HG03571 (cell line): ENCODE results near the gene RAET1E.
"Not testable (repeated sequence)": the region's sequence is repeated elsewhere in the genome, so short reads cannot be mapped to it uniquely, and the experiment has no call there.

Experiments used
- ATAC-seq: cut with Tn5 transposase; IDR thresholded peaks from one replicate; pipeline ENCODE4 v1.9.1; 2021; ENCODE audit not compliant: unreplicated experiment

RAET1E gene

DNA sequence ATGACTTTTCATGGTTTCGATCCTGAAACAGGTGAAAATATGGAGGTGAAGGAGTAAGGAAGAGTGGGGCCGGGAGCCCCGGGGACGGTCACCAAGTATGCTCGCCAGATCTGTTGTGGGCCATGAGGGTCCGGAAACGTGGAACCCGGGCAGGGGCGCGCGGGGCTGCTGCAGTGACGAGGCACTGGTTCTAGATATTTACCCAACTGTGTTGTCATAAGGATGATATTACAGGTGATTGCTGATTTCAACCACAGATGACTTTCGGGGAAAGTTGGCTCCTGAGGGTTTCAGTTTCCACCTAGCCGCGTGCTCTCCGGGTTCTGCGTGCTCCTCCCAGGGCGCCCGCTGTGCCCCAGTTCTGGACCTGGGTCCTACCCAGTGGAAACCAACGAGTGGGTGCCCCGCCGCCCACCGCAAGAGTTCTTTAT lies 12.8 kb upstream of the RAET1E start:
- no peak for ATAC-seq

DNA sequence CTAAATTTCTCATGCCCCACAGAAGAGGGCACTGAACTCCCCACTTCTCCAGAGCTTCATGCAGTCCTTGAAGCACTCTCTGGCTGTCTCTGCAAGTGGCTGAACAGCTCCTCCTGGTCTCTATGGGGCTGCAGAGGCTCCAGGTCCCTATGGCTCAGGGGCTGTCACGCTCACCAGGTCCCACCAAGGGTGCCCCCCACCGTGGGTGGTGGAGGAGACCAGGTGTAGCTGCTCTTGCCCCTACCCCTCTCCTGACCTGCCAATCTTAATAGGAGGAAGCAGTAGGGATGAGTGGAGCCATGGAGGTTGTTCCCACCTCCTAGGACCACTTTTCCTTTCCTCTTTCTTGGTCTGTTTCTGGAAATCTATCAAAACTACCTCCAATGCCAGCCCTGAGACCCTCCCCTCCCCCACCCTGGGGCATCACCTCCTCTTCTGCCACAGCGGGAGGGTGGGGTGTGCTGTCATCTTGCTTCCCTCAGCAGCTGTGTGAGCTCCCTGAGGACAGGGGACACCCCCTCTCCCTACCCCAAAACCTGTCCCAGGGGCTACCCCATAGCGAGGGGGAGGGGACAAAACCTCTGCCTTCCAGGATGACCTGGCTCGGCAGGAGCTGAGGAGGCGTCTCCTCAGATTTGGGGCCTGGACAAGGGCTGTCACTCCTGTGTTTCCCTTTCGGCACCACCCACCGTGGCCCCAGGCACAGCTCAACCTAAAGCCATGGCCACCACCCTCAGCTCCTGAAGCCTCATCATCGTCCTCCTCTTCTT lies 12.0 kb upstream of the RAET1E start:
- ATAC-seq: no peak

DNA sequence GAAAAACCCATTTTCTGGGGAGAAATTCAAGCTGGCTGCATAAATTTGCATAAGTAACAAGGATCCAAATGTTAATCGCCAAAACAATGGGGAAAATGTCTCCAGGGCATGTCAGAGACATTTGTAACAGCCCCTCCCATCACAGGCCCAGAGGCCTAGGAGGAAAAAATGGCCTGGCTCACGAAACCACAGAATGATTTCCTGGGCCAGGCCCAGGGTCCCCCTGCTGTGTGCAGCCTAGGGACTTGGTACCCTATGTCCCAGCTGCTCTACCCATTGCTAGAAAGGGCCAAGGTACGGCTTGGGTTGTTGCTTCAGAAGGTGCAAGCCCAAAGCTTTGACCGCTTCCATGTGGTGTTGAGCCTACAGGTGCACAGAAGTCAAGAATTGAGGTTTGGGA lies 10.6 kb upstream of the RAET1E start:
- not testable (repeated sequence) for ATAC-seq

DNA sequence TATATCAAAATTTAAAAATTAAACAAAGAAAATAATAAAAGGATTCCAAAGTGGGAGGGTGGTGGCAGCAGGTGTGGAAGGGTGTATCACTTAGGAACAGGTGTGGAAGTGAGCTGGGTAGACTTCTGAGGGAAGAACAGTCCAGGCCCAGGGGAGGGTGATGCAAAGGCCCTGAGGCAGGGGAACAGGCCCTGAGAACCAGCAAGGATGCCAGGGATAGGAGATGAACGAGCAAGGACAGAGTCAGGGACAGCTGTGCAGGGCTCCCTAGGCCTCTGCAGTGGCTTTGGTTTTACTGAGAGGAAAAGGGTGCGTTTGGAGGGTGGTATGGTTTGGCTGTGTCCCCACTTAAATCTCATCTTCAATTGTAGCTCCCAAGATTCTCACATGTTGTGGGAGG lies 9.4 kb upstream of the RAET1E start:
- ATAC-seq: no peak

DNA sequence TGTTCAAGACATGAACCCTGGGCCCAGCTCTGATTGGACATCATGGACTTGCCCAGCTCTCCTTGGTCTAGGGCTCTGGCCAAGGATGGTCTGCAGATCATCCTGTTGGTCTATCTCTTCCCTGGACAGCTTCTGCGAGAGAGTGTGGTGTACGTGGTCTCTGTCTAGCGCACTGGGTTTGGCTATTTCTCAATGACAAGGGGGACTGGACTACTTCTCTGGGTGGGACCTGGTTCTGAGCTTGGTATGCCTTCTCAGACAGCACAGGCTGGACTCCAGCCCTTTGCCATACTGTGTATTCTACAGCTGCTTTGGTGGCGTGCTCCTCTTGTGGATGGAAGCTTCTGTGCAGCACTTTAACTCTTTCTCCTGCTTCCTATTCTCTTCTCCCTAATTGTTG lies 8.5 kb upstream of the RAET1E start:
- no peak for ATAC-seq

DNA sequence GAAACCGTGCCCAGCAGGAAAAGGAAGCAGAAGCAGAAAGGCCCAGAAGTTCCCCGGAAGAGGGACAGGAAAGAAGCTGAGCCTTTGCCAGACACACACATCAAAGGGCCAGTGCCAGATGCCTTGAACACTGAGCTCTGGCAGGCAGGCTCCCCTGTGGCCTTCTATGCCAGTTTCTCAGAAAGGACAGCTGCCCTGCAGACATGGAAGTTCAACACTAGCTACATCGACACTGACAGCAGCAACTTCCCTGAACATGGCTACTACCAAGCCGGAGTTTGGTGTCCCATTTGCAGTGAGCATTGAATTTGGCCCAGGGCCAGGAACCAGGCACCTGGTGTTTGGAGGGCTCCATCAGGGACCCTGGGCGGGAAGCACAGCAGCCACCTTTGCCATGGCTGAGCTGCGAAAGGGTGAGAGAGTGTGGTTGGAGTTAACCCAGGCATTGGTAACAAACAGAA lies 8.0 kb upstream of the RAET1E start:
- no peak for ATAC-seq

DNA sequence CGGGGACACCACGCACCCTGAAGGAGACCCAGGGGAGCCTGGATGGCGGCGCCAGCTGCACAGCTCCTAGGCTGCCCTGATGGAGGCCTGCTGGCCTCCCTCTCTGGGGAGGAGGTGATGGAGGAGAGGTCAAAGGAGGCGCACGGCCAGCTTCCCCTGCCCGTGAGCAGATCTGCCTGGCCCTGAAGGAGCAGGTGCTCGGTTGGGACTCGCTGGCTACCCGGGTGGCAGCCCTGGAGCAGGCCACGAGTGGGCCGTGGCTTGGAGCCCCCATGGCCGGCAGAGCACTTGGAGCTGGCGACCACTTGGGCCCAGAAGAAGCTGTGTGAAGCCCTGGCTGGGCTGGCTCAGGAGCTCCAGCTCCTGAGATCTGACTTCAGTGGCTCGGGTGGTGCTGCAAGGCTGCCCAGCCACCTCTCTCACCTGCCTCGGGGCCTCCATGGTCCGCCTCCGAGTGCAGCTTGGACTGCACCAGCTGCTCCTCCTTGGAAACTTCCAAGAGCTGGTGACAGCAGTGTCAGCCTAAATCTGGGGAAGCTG lies 7.5 kb upstream of the RAET1E start:
- ATAC-seq: no peak

DNA sequence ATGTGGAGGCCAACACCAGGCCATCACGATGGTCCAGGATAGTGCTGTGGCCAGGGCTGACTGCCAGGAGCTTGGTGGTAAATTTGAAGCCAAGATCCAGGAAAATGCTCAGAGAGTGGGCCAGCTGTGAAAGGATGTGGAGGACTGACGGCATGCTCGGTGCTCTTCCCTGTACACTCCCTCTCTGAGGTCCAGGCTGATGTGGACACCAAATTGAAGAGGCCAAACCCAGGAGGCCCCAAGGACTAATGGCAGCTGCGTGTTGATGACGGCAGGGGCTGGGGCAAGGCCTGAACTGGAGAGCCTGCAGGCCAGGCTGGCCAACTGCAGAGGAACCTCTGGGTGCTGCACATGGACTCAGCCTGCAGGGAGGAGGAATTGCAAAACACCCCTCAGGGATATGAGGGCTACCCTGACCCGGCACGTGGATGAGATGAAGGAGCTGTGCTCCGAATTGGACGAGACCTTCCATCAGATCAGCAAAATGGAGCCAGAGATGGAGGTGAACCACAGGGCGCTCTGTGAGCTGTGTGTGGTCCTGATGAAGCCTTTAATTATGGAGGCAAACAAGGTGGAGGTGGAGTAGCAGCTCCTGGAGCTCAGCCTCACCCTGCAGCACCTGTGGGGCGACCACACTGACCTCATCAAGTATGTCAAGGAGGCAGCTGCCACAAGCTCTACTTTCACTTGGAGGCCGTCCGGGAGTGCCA lies 6.9 kb upstream of the RAET1E start:
- no peak for ATAC-seq

DNA sequence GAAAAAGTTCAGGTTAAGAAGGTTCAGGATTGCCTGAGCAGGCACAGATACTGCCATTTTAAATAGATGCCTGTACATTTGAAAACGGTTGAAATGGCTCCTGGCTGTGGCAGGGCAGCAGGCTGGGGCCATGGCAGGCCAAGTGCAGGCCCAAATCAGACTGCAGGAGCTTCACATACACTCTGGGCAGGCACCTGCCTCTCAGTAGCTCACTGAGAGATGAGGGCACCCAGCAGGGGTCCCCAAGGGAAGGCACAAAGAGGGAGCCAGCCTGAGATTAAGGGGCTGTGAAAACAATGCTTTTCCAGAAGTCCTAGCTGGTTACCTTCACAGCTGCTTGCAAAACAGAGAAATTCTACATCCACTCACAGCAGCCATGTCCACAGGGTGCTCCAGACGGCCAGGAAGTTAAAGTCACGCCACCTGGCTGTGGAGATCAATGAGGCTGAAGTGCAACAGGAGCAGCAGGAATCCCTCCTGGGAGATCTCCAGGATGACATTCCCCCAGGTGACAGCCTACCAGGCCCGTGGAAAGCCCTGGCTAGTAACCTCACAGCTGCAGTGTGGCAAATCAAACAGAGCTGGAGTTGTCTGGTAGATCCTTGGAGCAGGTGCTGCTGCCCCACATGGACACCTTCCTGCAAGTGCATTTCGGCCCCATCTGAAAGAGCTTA lies 6.2 kb upstream of the RAET1E start:
- no peak for ATAC-seq

DNA sequence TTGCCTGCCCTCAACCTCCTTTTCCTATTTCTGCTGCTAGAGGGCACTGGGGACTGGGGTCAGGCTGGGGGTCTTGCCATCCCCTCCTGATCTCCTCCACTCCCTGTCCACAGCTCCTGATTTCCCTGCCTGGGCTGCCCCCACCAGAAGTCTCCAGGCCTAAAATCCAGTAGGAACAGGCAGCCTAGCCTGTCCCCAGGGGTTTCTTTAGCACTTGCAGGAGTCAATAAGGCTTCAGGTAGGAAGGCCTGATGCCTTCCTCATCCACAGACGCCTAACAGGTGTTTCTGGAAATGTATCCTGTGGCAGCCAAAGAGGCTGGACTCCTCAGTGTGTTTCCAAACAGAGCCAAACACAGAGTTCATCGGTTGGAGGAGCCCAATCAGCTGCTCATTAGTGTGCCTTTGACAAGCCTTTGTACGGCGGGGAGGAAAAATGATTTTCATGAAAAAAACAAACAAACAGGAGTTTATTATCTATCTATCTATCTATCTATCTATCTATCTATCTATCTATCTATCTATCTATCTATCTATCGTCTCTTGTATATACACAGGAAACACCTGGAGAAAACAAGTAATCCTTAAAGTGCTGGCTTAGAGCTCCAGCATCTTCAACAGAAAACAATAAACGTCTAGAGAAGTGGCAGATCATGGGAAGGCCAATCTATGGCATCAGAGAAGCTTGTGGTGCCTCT lies 3.7 kb upstream of the RAET1E start:
- no peak for ATAC-seq

DNA sequence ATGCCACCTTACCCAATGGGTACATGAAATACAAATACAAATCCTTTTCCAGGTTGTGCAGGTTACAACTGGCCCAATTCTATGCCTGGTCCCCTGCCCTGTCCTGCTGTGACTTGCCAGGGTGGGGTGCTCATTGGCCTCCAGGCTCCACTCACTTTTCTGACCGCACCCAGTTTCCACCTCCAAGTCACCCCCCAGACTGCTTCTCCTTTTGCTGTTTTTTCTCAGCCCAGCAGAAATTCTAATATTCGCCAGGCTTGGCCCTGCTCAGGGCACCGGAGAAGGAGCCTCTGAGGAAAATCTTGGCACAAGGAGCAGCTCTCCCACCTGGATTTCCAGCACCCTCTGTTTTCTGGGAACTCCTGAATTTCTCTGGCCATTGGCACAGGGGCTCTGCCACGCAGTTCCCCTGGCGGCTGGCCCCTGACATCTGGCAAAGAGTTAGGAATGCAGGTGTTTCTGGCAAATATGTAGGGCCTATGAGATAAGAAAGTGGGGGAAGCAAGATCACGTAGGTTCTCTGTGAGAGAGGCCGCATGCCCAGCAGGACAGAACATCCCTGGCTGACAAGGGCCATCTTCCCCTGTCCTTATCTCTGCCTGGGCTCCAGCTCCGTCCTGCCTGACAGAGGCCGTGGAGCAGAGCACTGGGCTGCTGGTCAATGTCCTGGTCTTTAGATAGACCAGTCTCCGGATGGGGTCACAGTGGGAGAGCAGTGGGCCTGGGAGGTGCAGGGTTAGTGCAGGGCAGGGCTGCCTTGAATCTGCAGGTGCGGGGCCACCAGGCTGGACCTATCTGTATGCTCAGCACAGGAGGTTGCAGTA lies 2.9 kb upstream of the RAET1E start:
- no peak for ATAC-seq

DNA sequence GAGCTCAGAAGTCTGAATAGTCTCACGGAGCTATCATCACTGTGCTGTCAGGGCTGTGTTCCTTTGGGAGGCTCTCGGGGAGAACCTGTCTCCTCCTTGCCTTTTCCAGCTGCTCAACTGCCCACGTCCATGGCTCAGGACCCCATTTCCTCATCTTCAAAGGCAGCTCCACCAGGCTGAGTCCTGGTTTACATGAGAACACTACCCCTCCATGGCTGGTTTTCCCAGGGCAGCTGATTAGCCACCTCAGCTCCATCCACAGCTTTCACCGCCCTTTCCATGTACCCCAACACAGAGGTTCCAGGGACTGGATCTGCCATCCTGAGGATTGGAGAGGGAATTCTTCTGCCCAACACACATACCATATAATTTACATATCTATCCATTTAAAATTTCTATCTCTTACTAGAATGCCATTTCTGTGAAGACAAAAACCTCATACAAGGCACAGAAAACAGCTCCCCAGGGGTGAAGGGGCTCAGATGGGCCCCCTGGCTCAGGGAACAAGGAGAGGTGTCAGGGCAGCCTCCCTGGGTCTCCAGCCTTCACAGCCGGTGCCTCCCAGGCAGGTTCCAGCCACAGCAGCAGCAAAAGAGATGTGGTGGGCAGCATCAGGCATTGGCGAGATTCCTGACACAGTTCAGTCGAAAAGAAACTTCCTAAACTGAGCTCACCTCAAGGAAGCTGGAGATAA lies 2.2 kb upstream of the RAET1E start:
- no peak for ATAC-seq

DNA sequence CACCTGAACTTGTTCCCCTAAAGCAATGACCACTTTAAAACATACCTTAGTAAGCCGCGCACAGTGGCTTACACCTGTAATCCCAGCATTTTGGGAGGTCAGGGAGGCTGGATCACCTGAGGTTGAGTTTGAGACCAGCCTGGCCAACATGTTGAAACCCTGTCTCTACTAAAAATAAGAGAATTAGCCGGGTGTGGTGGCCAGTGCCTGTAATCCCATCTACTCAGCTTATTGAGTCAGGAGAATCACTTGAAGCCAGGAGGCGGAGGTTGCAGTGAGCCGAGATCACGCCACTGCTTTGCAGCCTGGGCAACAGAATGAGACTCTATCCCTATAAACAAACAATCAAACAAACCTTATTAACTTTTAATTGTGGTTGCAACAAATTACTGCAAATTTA lies 1.6 kb upstream of the RAET1E start:
- ATAC-seq: no peak

DNA sequence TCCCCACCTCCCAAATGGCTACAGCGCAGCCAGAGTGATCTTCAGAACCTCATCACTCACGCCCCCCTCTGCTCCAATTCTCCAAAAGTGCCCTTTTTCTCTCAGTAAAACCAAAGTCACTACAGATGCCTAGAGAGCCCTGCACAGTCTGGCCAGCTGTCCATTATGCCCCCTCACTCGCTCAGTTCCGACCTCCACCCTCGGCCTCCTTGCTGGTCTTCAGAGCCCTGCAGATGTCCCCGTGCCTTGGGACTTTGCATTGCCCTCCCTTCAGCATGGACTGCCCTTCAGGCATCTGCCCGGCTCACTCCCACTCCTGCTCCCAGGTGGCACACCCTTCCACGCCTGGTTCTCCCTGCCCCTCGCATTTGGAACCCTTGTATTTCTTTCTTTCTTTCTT lies 1.1 kb upstream of the RAET1E start:
- no peak for ATAC-seq

DNA sequence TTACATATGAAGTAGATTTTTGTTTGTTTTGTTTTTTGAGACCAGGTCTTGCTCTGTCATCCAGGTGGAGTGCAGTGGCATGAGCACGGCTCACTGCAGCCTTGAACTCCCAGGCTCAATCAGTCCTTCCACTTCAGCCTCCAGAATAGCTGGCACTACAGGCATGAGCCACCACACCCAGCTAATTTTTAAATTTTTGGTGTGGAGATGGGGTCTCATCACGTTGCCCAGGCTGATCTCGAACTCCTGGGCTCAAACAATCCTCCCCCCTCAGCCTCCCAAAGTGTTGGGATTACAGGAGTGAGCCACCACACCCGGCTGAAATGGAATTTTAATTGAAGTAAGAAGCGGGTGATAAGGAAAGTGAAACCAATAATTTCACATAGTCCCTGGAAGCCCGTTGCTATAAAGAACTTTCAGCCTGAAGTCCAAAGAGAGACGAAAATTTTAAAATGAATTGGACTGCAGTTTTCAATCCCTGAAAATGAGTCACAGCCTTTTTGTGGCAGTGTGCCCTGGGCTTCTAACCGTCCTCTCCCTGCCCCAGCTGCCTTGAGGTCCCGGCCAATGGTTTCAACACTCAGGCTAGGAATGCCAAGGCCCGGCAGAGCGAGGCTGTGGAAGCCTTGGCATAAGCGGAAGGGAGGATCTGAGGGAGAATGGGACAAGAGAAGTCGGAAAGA lies 757 bp downstream of the RAET1E start:
- ATAC-seq: no peak

DNA sequence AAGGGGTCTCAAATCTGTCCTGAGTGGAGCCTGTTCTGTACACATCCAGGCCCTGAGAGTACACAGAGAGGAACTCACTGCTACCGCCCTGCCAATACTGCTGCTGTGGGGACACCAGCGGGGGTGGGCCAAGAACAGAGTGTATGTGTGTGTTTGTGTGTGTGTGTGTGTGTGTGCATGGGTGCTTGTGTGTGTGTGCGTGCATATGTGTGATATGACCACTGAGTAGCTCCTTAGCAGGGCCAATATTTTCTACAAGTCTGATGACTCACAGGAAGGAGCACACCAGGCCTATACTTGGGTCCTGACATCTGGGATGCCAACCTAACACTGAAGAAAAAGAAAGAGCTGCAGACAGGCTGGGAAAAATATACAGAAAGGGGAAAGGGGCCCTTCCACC lies 1.4 kb downstream of the RAET1E start:
- no peak for ATAC-seq

DNA sequence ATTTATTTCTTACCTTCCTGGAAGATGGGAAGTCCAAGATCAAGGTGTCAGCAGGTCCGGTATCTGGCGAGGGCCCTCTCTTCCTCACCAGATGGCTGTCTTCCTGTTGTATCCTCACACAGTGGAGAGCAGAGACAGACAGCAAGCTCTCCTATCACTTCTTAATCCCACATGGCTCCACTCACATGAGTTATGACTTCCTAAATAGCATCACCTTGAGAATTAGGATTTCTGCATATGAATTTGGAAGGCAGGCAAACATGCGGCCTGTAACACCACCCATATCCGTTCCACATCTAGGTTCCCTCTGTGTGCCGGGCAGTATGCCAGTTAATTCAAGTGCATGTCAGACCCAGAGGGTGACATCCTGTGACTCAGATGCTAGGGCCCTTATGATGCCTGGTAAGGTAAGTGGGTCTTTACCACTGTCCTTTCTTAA lies 2.1 kb downstream of the RAET1E start:
- ATAC-seq: no peak

DNA sequence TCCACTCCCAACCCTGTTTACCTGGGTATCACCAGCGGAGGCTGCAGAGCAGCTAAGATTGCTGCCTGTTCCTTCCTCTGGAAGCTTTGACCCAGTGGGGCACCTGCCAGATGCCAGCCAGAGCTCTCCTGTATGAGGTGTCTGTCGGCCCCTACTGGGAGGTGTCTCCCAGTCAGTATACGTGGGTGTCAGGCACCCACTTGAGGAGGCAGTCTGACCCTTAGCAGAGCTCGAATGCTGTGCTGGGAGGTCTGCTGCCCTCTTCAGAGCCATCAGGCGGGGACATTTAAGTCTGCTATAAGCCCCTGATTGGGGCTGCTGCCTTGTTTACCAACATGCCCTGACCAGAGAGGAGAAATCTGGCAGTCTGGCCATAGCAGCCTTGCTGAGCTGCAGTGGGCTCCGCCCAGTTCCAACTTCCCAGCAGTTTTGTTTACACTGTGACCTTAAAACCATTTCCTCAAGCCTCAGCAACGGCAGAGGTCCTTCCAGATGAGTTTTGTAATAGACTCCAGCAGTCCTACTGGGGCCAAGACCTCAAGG lies 2.8 kb downstream of the RAET1E start:
- ATAC-seq: no peak

DNA sequence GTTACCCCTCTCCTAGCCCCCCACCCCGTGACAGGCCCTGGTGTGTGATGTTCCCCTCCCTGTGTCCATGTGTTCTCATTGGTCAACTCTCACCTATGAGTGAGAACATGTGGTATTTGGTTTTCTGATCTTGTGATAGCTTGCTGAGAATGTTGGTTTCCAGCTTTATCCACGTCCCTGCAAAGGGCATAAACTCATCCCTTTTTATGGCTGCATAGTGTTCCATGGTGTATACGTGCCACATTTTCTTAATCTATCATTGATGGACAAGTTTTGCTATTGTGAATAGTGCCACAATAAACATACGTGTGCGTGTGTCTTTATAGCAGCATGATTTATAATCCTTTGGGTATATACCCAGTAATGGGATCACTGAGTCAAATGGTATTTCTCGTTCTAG lies 6.0 kb downstream of the RAET1E start:
- not testable (repeated sequence) for ATAC-seq
